Adipose tissue (tissue), 3 donors: ENCODE measurements around the gene BHLHE41. TPM values are rescaled to one million over a fixed set of nuclear protein-coding genes. Genes with fewer than 3 reads are reported as not detected.

Experiments used
- H3K27ac ChIP-seq: one replicate; pipeline ENCODE4 v1.5.1; 2013; ENCODE audit warnings: low read depth, low read length
- WGBS, 3 donors: extraction: QIAGEN DNeasy Blood & Tissue Kit; methylation state at CpG; one replicate each; pipeline ENCODE4 v1.1.7; 2013; 5-methylcytosine and 5-hydroxymethylcytosine counted together
- polyA plus RNA-seq, 3 donors: library from polyadenylated mRNA; stranded (reverse); fragments of 200-250 nt; gene quantifications; one replicate each; pipeline ENCODE4 v1.2.3, GENCODE V29; 2013
- donor health status: healthy with polysubstance abuse.
- donor health status: Bipolar disorder and iron deficiency.
- donor health status: healthy.

Gene BHLHE41
- polyA plus RNA-seq, 3 donors, result 3.6 to 23.2 (median 4.8) TPM

DNA sequence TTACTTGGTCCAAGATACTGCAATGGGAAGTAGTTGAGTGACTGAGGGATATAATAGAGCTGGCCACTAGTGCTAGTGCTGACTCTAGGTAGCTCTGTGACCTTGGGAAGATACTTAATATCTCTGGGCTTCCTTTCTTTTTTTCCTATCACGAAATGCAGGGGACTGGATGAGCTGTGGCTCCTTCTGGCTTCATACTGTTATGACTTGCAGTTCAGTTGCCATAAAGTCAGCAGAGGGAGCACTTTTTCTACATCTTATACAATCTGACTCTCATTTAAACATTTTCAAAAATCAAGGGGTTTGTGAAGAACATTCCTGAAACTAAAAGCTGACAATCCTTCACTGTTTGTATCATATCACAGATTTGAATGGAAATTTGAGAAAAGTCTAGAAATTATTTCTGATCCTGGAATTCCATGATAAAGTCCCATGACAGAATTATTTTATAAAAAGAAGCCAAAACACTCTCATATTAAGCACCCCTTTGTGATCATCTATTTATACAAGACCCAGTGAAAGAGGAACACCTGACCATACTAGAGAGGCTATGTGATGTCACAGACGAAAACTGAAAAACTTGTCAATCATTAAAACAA is 5.3 kb downstream of the BHLHE41 start:
- H3K27ac ChIP-seq, result no peak overlapping the region
- WGBS, 3 donors, result 25 to 29% (median 25%) methylated on average over 2 of the region's 2 CpGs

DNA sequence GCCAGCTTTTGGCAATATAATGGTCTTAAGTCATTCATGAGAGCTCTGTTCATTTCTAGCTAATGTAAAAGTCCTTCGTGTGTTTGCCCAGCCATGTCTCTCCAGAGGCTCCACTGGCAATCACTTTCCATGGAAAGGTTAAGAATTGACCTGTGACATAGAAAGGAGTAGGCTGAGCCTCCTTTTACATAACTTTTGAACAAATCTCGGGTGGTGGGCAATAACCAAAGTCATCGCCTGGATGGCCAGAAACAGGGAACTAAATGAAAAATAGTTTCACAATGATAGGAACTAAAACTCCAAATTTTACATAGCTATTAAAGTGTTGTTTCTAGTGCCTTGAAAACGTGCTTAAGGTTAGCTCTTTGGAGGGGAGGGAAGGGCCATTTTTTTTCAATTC is 6.5 kb downstream of the BHLHE41 start:
- WGBS, 3 donors, result 49 to 74% (median 53%) methylated on average over 4 of the region's 4 CpGs
- no peak overlapping the region for H3K27ac ChIP-seq

DNA sequence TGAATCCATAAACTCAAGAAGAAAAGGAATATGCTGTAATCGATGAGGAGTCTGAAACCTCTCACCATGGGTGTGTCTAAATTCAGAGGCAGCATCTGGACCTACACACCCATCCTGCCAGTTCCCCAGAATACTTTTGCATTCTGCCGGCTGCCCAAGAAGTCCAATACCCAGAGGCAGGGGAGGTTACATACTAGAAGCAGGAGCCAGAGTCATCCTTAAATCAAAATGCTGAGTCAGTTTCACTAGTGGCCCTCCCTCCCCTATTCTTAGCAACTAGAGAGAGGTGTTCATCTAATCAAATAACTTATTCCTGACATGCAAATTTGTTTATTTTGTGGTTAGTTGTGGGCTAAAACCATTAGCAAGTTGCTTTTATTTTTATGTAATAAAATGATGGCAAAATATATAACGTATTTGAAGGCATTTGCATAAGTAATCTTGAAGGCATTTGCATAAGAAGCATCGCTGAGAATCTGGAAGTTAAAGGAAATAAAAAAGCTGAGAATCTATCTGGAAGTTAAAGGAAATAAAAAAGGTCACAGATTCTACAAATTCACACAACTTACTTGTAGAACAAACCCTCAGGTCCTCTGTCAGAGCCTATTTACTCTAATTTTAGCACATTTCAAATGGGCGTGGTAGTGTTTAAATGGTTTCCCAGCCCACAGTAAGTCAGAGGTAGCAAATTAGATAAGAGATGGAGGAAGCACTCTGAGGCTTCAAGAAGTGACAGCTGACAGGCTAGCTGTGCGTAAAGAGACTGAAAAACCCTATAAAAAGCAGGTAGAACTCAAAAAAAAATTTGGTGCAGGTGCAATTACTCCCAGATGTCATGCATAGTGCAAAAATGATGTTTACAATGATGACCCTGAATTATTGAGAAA is 7.8 kb downstream of the BHLHE41 start:
- no peak overlapping the region for H3K27ac ChIP-seq
- 68 to 78% (median 71%) methylated on average over 6 of the region's 6 CpGs for WGBS, 3 donors

DNA sequence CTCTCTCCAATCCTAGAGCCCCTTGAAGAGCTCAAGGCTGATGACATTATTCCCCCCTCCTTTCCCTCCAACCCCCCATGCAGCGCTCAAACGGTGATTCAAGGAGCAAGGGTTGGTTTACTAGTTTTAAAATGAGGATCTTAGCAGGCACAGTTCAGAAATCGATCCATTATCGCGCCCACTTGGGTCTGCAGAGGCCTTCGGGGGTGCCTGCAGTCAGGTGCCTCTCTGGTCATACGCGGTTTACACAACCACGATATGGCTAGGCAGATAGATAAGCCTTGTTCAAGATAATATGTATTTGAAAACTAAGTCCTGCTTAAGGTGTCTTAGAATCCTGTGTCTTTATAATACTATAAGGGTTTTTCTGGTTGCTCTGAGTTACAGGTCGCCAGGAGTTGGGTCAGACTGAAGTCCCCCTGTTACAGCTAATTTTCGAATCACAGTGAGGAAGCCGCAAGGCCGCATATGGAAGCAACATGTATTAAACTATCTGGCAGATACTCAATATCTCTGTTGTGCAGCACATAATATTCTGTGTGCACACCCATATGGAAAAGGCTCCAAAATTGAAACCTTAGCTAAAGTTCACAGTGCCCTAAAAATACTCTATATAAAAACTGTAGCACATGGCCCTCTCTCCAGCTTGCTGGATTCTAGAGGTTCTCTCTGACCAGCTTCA is 10.0 kb downstream of the BHLHE41 start:
- H3K27ac ChIP-seq, result no peak overlapping the region
- WGBS, 3 donors, result 12 to 47% (median 37%) methylated on average over 13 of the region's 13 CpGs

DNA sequence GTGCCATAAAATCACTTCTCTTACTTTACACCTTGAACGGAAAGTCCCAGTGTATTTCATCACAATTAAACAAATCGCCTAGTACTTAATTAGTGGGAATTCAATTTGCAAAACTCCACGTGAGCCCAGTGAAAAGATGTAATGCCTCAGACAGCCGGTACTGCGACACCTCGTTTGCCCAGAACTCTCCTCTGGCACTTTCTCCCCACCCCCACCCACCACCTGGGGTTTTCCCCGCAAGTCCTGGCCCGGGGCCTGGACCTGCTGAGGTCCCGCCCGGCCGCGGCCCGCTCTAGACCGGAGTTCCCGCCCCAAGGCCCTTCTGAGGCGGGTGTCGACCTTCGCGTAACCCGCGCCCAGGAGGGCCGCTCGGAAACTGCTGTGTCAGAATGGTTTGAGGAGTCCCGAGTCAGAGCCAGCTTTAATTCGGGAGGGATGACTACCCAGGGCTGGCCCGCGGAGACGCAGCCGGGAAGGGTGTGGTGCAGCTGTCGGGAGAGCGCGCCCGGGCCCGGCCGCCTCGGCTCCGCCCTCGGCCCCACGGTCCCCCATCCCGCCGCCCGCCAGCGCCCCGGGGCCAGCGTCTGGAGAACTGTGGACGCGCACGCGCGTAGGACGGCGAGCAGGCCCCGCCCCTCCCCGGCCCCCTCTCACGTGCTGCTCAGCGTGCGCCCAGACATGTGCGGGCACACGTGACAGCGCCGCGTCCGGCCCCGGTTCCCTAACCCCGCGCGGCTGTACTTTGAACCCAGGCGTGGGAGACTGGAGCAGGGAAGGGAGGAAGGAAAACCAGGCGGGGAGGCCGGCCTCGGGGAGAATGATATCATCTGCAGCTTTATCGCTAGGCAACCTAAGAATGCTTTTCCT is 10.8 kb downstream of the BHLHE41 start:
- 1% methylated on average over 66 to 72 of the region's 72 CpGs for WGBS, 3 donors
- no peak overlapping the region for H3K27ac ChIP-seq

DNA sequence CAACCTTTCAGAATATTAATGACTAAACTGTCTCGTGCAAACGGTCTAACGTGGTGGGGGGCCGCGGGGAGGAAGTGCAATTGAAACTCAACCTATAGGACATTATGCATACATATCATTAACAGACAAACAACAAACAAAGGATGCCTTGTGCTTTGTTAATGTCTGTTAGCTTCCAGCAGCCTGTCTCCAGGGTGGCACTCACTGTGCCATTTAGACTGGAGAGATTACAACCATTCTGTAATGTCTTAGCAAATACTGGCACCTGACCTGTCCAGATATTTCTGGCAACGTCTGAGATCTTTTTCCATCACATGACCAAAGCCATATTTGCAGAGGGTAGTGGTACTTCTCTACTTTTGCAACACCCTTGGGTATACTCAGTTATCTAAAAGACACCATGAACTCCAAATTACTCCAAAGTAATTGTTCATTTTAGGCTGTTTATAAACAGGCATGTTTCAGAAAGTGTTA is 11.6 kb downstream of the BHLHE41 start:
- 16 to 46% (median 40%) methylated on average over 6 of the region's 6 CpGs for WGBS, 3 donors
- H3K27ac ChIP-seq, result no peak overlapping the region

DNA sequence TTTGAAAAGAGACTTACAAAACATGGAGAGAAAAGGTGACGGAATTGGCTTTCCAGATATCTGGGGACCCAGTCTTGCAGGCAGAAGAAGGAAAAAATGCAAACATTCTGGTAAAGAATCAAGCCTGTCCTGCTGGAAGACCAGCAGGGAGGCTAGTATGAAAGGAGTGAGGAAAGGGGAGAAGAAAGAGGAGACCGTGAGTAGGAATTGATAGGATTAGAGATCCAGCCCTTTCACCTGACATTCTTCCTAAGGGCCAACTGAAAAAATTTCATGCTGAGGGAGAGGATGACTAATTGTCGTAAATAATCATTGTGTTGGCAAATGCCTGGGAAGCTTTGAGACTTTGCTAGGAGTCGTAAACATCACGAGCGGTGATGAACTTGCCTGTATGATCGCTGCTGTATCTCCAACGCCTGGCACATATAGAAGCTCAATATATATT is 12.1 kb downstream of the BHLHE41 start:
- no peak overlapping the region for H3K27ac ChIP-seq
- 64 to 91% (median 86%) methylated on average over 8 of the region's 8 CpGs for WGBS, 3 donors

DNA sequence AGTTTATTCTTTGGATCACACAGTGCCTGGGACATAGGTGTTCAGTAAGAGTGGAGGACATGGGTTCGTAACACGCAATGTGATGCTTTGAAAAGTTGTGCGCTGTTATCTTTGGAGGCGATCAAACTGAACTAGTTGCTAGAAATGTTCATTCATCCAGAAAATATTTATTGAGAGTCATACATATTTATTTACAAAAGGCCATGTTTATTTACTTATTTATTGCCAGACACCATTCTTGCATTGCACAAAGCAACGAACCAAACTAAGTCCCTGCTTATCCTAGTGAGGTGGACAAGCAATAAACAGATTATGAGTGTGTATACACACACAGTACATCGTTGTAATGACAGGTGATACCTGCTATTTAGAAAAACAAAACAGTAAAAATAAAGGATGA is 12.6 kb downstream of the BHLHE41 start:
- H3K27ac ChIP-seq, result no peak overlapping the region
- whole genome bisulfite sequencing, 3 donors, result 82 to 88% (median 86%) methylated on average over 6 of the region's 6 CpGs

DNA sequence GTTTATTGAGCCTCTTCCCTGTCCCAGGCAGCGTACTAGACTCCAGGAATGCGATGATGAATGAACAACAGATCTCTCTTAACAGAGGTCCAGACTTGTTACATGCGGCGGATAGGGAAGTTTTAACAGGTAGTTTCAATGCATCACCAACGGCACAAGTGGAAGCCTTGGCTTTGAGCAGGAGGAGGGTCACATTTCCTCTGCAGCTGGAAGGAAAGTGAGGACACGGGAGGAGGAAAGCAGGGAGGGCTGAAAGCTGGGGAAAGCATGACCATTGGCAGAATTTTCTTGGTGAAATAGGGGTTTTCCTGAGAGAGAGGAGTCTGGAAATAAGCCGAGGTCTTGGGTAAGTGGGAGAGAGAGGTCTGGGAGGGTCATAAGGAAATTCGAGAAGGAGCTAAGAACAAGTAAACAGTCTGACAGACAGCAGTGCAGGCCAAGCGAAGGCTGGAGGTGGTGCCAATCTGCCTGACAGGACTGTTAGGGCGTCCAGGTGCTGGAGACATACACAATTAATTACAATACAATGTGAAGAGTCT is 15.4 kb downstream of the BHLHE41 start:
- H3K27ac ChIP-seq, result no peak overlapping the region
- 47 to 66% (median 51%) methylated on average over 10 of the region's 10 CpGs for WGBS, 3 donors

DNA sequence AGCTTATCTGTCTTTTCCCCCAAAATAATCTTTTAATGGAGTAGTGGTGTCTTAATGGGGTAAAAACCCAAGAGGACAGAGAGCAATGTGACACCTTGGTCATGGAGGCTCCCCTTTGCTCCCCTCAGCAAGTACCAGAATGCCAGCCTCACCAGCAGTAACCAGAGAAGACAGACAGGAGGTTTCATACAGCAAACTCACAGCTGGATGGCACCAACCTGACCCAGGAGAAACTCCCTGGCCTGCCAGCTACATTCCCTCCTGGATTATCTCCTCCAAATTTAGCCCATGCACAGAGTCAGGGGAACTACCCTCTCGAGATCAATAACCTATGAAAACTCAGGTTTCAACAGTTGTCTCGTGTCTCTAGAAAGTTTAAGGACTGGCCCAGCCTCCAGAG is 15.9 kb downstream of the BHLHE41 start:
- 60 to 86% (median 81%) methylated on average over 2 of the region's 2 CpGs for WGBS, 3 donors
- no peak overlapping the region for H3K27ac ChIP-seq

DNA sequence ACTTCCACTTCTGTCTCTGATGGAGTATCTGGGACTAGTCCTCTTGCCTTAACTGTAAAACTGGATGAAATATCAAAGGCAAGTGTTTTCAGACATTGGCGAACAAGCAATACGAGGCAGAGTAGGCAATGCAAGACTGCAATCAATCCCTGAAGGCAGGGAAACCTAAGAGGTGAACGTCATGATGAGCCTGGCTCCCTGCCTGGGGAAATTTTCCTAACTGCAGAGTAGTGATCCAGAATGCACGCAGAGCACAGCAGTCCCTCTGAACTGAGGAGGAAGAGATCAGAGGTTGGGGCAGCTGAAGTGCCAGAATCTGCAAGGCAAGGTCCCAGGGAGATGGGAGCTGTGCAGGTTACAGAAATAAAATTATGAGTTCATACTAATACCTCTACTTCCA is 18.5 kb downstream of the BHLHE41 start:
- H3K27ac ChIP-seq, result no peak overlapping the region
- WGBS, 3 donors, result 59 to 72% (median 65%) methylated on average over 4 of the region's 4 CpGs

DNA sequence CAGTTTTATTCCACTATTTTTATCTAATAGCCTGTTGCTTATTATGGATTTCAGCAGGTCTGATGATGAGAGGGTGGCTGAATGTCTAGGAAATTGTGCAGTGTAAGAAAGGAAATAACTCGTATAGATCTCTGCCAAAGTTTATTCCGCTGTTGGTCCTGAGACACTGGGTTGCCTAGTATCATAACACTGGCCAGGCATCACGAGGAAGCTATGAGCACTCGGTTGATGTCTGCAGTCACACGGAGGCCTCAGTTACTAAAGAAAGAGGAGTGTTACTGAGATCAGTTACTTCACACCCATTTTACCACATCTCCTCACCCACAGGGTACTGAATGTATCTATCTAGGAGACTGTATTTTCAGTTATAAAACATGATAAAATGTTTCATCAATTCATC is 21.9 kb downstream of the BHLHE41 start:
- WGBS, 3 donors, result 60 to 88% (median 64%) methylated on average over 5 of the region's 5 CpGs

DNA sequence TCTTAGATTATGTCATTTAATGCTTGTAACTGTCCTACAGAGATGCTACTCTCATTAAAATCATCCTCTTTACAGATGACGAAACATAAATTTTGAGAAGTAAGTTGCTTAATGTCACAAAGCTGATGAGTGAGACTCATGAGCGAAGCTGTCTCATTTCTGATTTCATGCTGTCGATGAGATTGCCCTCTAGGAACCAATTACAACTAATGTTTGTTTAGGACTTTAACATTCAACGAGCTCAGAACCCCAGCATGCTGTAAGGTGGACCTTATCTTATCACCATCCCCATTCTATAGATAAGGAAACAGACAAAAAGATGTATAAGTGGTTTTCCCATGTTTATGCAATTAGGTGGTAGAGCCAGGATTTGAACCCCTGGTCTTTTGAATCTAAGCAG is 23.1 kb downstream of the BHLHE41 start:
- 44 to 61% (median 53%) methylated on average over 4 of the region's 4 CpGs for whole genome bisulfite sequencing, 3 donors
- no peak overlapping the region for H3K27ac ChIP-seq

More for the DNA sequence above, 21.9 kb downstream of the BHLHE41 start:
- no peak overlapping the region for H3K27ac ChIP-seq

DNA sequence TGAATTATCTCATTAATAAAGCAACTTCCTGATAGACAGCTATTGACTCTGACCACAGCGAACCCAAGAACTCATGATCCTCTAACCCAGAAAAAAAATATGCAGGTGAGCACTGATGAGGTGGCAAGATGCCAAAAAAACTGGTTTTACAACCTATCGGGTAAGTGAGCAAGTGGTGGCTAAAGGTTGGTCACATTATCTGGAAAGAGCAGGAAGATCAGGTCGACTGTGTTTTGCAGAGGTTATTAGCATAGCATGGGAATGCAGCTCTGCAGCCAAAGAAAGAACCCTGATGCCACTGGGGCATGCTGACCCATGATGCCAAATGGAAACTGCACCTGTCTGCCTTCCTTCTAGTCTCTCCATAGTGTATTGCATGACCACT is 23.5 kb downstream of the BHLHE41 start:
- no peak overlapping the region for H3K27ac ChIP-seq
- 18 to 61% (median 52%) methylated on average over 3 of the region's 3 CpGs for WGBS, 3 donors

DNA sequence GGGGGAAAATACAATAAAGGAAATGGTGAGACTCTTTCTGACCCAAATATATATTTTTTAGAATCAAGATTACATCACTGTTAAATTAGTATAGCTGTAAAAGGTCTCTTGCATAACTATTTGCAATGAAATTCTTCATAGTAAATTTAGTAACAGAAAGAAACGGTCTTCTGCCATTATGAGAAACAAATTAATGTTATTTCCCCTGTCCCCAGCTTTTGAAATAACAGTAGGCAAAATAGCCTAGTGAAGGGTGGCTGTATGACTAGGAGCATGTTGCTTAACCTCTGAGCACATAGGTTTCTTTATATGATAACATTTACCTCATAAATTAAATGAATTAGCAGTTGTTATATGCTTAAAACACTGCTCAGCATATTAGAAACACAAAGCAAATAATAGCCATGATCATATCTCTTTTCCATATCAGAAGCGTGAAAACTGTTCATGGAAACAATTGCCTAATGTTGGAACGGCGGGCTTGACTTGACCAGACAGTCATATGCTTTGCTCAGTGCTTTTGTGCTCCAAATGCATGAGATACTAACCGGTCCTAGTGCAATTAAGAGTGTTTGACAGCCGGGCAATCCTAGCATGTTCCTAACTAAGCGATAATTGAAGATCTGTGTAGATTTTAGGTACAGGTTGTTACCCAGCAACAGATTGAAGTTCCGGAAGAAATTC is 24.0 kb downstream of the BHLHE41 start:
- 29 to 78% (median 76%) methylated on average over 8 of the region's 8 CpGs for WGBS, 3 donors
- H3K27ac ChIP-seq, result no peak overlapping the region

DNA sequence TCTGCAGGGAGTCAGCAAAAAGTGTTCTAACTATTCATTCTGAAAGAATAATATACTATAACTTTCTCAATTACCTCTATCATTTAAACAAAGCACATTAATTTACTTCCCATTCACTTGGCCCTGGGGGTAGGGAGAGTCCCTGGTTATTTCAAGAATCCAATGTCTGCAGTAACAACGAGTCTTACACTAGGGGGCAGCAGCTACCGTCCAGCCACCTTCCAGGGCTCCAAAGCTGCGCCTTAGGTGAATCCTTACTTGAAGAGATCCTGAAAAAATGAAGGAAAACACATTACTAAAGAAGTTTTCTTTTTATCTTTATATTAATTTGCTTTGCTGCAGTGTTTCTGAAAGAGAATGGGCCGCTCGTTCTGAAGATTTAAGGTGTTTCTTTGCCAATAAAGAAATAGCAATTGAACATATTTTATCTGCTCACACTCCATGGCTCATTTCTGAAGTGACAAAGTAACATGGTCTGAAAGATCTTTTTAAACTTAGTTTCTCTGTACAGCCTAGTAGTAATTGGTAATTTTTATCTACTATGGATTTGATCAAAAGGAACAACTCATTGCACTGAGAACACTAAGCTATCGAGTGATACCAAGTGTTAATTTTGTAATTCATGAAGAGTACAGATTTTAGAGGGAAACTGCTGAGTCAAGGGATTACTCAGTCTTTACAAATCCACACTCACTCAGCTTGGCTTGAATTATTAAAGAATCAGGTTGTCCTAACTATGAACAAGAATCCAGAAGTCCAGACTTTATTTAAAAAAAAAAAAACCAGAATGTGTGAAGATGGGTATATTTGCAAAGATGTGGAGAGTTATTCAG is 27.6 kb downstream of the BHLHE41 start:
- H3K27ac ChIP-seq, result no peak overlapping the region
- WGBS, 3 donors, result 11 to 15% (median 14%) methylated on average over 6 of the region's 6 CpGs

DNA sequence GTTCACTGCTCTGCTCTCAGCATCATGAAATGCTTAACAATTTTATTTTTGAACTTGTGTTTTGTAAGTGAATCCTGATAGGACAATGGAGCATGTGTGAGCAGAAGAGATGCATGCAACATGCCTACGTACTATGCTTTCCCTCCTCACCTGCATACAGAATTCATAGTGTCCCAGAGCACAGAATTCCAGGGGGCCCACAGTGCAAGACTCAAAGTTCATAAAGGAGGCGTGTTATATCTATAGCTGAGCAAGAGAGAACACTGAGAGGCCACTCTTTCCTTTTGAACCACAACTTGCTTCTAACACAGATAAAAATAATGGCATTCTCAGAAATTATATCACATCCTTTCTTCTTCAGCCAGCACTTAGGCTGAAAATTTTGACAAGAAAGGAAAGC is 28.8 kb downstream of the BHLHE41 start:
- no peak overlapping the region for H3K27ac ChIP-seq
- WGBS, 3 donors, result 96 to 97% (median 96%) methylated on average over 2 of the region's 2 CpGs
